WERI-Rb-1 (cell line): ENCODE results near the gene PRICKLE1.

Experiments used
- DNase-seq: peaks from one replicate; pipeline ENCODE4 v3.0.0-alpha.2; 2020
- H3K27ac ChIP-seq: fragments of 250-450 bp; sonication (Bioruptor Pico); 2 replicates; pipeline ENCODE4 v1.5.1; 2020; ENCODE audit warnings: mild to moderate bottlenecking, moderate library complexity
- H3K27me3 ChIP-seq: fragments of 250-450 bp; sonication (Bioruptor Pico); 2 replicates; pipeline ENCODE4 v1.5.1; 2021; ENCODE audit warnings: mild to moderate bottlenecking, low read depth, moderate library complexity; ENCODE audit not compliant: insufficient read depth, severe bottlenecking
- H3K36me3 ChIP-seq: fragments of 250-450 bp; sonication (Bioruptor Pico); 2 replicates; pipeline ENCODE4 v1.5.1; 2020; ENCODE audit warnings: mild to moderate bottlenecking, moderate library complexity
- H3K4me3 ChIP-seq: 2 replicates; pipeline ENCODE4 v1.5.1; 2011; ENCODE audit warnings: low read depth, mild to moderate bottlenecking, control low read depth, low read length
- H3K9me3 ChIP-seq: fragments of 250-450 bp; sonication (Bioruptor Pico); 2 replicates; pipeline ENCODE4 v1.5.1; 2021; ENCODE audit warnings: mild to moderate bottlenecking, moderate library complexity; ENCODE audit not compliant: severe bottlenecking
- CTCF ChIP-seq: IDR thresholded peaks from 2 replicates; pipeline ENCODE4 v1.5.1; 2011; ENCODE audit warnings: low read depth, mild to moderate bottlenecking, control low read depth, inconsistent platforms, low read length

Gene PRICKLE1

GRCh38 chr12:42445891-42446290 lies 143.7 kb downstream of the PRICKLE1 start:
- peaks cover 39% of the 10 kb centered on the region for H3K36me3 ChIP-seq
- H3K4me3 ChIP-seq, result no peak overlapping the region
- H3K27ac ChIP-seq, result no peak overlapping the region
- no peaks in the 10 kb centered on the region for H3K9me3 ChIP-seq
- DNase-seq, result no peak
- H3K27me3 ChIP-seq, result no peaks in the 10 kb centered on the region
- TF ChIP-seq CTCF, result no peak

- DNase-seq, result no peak
- Histone ChIP-seq H3K36me3 (peaks cover 39% of the 10 kb centered on the region), H3K27me3 (no peaks in the 10 kb centered on the region), H3K9me3 (no peaks in the 10 kb centered on the region), H3K27ac (no peak overlapping the region), H3K4me3 (no peak overlapping the region)
- no peak for TF ChIP-seq CTCF
Measured at GRCh38 chr12:42444192-42444943, 145.2 kb downstream of the PRICKLE1 start.

GRCh38 chr12:42442888-42443287 lies 146.7 kb downstream of the PRICKLE1 start:
- Histone ChIP-seq H3K9me3 (no peaks in the 10 kb centered on the region), H3K4me3 (no peak overlapping the region), H3K27ac (no peak overlapping the region), H3K36me3 (peaks cover 32% of the 10 kb centered on the region), H3K27me3 (no peaks in the 10 kb centered on the region)
- DNase-seq, result no peak
- TF ChIP-seq CTCF, result no peak

GRCh38 chr12:42442311-42442759 lies 147.2 kb downstream of the PRICKLE1 start:
- DNase-seq, result no peak
- Histone ChIP-seq H3K36me3 (peaks cover 32% of the 10 kb centered on the region), H3K27me3 (no peaks in the 10 kb centered on the region), H3K27ac (no peak overlapping the region), H3K4me3 (no peak overlapping the region), H3K9me3 (no peaks in the 10 kb centered on the region)
- no peak for TF ChIP-seq CTCF

- Histone ChIP-seq H3K4me3 (no peak overlapping the region), H3K27me3 (no peaks in the 10 kb centered on the region), H3K36me3 (peaks cover 32% of the 10 kb centered on the region), H3K27ac (no peak overlapping the region), H3K9me3 (no peaks in the 10 kb centered on the region)
- TF ChIP-seq CTCF, result no peak
- DNase-seq, result no peak
Measured at GRCh38 chr12:42440608-42441007, 148.9 kb downstream of the PRICKLE1 start.
